Lung (tissue), 12 donors: Measurements from ENCODE around the gene ZNRD2. TPM values are rescaled to one million over a fixed set of nuclear protein-coding genes. Genes with fewer than 3 reads are reported as not detected.
A peak's percentile ranks its signal among the peaks of the same experiment; 100 is the strongest.

Source experiments
- ATAC-seq: fragments of 200-7000 bp; cut with Tn5 transposase; one replicate; pipeline ENCODE4 v1.9.1; 2020; ENCODE audit warnings: moderate number of reproducible peaks; ENCODE audit not compliant: insufficient read depth, low FRiP score
- DNase-seq, 3 donors: peaks; one replicate each; pipeline ENCODE4 v3.0.0-alpha.2; 2013 to 2017
- H3K27ac ChIP-seq, 2 donors: one replicate each; pipeline ENCODE4 v1.5.1; 2013; ENCODE audit warnings: mild to moderate bottlenecking in 2 of 2, moderate library complexity in 2 of 2, control low read depth in 1 of 2, inconsistent platforms in 1 of 2, low read depth in 1 of 2, low read length in 1 of 2
- H3K27me3 ChIP-seq, 3 donors: one replicate each; pipeline ENCODE4 v1.5.1; 2013; ENCODE audit warnings: low read length in 2 of 3; ENCODE audit not compliant: control insufficient read depth in 3 of 3, insufficient read depth in 3 of 3
- H3K36me3 ChIP-seq, 4 donors: one replicate each; pipeline ENCODE4 v1.5.1; 2013; ENCODE audit warnings: low read length in 4 of 4, mild to moderate bottlenecking in 1 of 4, moderate library complexity in 1 of 4; ENCODE audit not compliant: control insufficient read depth in 4 of 4, insufficient read depth in 4 of 4
- H3K4me1 ChIP-seq, 5 donors: one replicate each; pipeline ENCODE4 v1.5.1; 2013; ENCODE audit warnings: low read length in 5 of 5, mild to moderate bottlenecking in 2 of 5, moderate library complexity in 1 of 5; ENCODE audit not compliant: control insufficient read depth in 5 of 5, insufficient read depth in 5 of 5
- H3K4me3 ChIP-seq: one replicate; pipeline ENCODE4 v1.5.1; 2013; ENCODE audit warnings: mild to moderate bottlenecking, control low read depth, moderate library complexity
- H3K9ac ChIP-seq, 2 donors: one replicate each; pipeline ENCODE4 v1.5.1; 2013; ENCODE audit warnings: low read length in 2 of 2, control low read depth in 1 of 2; ENCODE audit not compliant: insufficient read depth in 1 of 2
- H3K9me3 ChIP-seq, 4 donors: one replicate each; pipeline ENCODE4 v1.5.1; 2013; ENCODE audit warnings: low read length in 3 of 4, mild to moderate bottlenecking in 1 of 4, moderate library complexity in 1 of 4; ENCODE audit not compliant: control insufficient read depth in 4 of 4, insufficient read depth in 3 of 4
- WGBS, 2 donors: extraction: QIAGEN DNeasy Blood & Tissue Kit; methylation state at CpG; one replicate each; pipeline ENCODE4 v1.1.7; 2013; 5-methylcytosine and 5-hydroxymethylcytosine counted together
- polyA plus RNA-seq, 2 donors: library from polyadenylated mRNA; stranded (reverse); fragments of 200-250 nt; gene quantifications; one replicate each; pipeline ENCODE4 v1.2.1, GENCODE V29; 2013
- total RNA-seq, 2 donors: library from RNA; depleted of rRNA in 1 of 2; stranded (reverse); fragments of >200 nt in 1 of 2; gene quantifications; one replicate each; pipeline ENCODE4 v1.2.1, GENCODE V29; 2014 to 2021
- TF ChIP-seq, protein P1 (sequence below): IDR thresholded peaks from 2 replicates; pipeline ENCODE4 v1.5.1; 2012; ENCODE audit warnings: mild to moderate bottlenecking; ENCODE audit errors: control extremely low read depth, extremely low read depth
- donor health status: control.
- donor health status: control.
- donor health status: Bipolar disorder and iron deficiency.
- donor health status: healthy.
- donor health status: DM: yes; HTN: yes; CAD: no.

The ZNRD2 gene
- total and polyA plus RNA-seq, 4 donors = 22.0 to 81.5 (median 50.8) TPM

DNA sequence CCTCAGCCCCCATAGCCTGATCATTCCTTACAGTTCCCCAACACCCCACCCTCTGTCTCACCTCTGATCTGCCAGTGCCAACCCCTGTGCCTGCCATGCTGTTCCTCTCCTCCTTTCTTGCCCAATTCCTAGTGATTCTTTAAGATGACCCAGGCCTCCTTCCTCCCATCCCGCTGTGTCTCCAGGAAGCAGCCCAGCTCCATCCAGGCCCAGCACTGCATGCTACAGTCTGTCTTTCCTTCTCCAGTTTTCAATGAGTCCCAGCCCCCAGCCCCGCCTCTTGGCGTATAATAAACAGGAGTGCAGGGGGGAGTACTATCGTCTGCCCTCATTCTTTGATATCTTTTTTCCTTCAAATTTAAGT, 24.4 kb upstream of the ZNRD2 start:
- no peak overlapping the region for H3K9ac ChIP-seq
- H3K4me1 ChIP-seq = peaks cover 0 to 13% (median 7%) of the 10 kb centered on the region in 5 donors
- ATAC-seq (no peak), DNase-seq (no peak)
- peaks cover 0 to 35% (median 19%) of the 10 kb centered on the region in 4 donors for H3K36me3 ChIP-seq
- H3K9me3 ChIP-seq = no peaks in the 10 kb centered on the region
- TF ChIP-seq, protein P1, sequence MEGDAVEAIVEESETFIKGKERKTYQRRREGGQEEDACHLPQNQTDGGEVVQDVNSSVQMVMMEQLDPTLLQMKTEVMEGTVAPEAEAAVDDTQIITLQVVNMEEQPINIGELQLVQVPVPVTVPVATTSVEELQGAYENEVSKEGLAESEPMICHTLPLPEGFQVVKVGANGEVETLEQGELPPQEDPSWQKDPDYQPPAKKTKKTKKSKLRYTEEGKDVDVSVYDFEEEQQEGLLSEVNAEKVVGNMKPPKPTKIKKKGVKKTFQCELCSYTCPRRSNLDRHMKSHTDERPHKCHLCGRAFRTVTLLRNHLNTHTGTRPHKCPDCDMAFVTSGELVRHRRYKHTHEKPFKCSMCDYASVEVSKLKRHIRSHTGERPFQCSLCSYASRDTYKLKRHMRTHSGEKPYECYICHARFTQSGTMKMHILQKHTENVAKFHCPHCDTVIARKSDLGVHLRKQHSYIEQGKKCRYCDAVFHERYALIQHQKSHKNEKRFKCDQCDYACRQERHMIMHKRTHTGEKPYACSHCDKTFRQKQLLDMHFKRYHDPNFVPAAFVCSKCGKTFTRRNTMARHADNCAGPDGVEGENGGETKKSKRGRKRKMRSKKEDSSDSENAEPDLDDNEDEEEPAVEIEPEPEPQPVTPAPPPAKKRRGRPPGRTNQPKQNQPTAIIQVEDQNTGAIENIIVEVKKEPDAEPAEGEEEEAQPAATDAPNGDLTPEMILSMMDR = no peak
- peak overlapping the region in 1 of 2 donors; percentile 77 for H3K27ac ChIP-seq
- no peak overlapping the region for H3K4me3 ChIP-seq
- 41 to 62% methylated on average over 4 of the region's 4 CpGs for WGBS, 2 donors
- H3K27me3 ChIP-seq = no peaks in the 10 kb centered on the region

DNA sequence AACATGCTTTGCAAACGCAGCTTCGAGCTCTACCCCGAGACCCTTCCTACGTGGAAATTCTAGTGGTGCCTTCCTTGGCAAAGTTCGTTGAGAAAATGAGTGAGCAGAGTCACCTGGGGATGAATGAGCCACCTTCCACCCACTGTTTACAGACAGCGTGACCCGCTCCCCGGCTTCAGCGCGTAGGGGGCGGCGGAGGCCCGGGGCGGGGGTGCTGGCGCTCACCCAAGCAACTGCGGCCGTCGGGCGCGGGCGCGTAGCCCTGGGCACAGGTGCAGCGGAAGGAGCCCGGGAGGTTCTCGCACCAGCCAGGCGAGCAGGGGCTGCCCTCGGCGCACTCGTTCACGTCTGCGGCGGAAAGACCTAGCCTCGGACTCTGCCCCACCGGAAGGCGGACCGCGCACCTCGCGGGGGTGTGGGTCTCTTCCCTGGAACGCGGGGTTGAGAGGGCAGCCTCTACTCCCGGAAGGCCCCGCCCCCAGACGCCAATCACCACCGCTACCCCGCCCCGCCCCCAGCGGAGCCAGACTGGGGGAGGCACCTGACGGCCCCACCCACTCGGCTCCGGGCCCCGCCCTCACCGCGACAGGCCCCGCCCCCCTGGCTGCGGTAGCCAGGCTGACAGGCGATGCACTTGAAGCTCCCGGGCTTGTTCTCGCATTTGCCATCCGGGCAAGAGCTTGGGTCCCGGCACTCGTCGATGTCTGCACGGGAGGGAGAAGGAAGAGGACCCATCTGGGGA, 23.9 kb upstream of the ZNRD2 start:
- H3K4me3 ChIP-seq = peak overlapping the region; percentile 29
- no peaks in the 10 kb centered on the region for H3K27me3 ChIP-seq
- peak; percentile 56 to 81 (median 65) for DNase-seq
- 23 to 27% methylated on average over 58 to 64 of the region's 64 CpGs for WGBS, 2 donors
- peaks cover 0 to 8% (median 2%) of the 10 kb centered on the region in 5 donors for H3K4me1 ChIP-seq
- H3K36me3 ChIP-seq = peaks cover 0 to 36% (median 20%) of the 10 kb centered on the region in 4 donors
- H3K9me3 ChIP-seq = no peaks in the 10 kb centered on the region
- peak; percentile 88 for ATAC-seq
- no peak overlapping the region for H3K9ac ChIP-seq
- TF ChIP-seq, protein P1 = no peak
- H3K27ac ChIP-seq = peak overlapping the region in 1 of 2 donors; percentile 77

DNA sequence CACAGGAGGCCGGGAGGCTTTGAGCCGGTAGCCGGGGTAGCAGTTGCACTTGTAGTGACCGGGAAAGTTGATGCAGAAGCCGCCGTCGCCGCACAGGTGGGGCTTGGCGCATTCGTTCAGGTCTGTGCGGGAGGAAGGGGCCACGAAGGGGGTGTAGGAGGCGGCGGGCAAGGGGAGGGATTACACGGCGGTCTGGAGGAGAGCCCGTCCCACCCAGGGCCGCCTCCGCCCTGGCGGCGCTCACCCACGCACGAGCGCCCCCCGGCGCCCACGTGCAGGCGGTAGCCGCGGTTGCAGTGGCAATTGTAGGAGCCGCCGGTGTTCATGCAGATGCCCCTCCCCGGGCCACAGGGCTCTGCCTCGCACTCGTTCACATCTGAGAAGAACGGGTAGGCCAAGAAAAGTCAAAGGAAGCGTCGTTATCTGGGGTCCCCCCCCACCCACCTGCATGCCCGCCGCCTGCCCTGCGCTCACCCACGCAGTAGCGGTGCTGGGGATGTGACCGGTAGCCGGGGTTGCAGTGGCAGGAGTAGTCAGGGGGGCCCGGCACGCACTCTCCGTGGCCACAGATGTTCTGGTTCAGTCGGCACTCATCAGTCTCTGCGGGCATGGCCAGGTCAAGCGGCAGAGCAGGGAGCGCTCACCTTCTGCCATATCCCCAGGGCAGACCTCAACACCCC, 22.7 kb upstream of the ZNRD2 start:
- no peak for DNase-seq
- no peak for ATAC-seq
- Histone ChIP-seq H3K27me3 (no peaks in the 10 kb centered on the region), H3K9me3 (no peaks in the 10 kb centered on the region), H3K9ac (no peak overlapping the region), H3K4me3 (no peak overlapping the region), H3K27ac (no peak overlapping the region), H3K4me1 (peaks cover 0 to 5% (median 2%) of the 10 kb centered on the region in 5 donors), H3K36me3 (peaks cover 0 to 37% (median 25%) of the 10 kb centered on the region in 4 donors)
- 85 to 87% methylated on average over 50 to 52 of the region's 52 CpGs for WGBS, 2 donors
- TF ChIP-seq, protein P1 = no peak
